ENCODE results near the gene JAKMIP2.

DNA sequence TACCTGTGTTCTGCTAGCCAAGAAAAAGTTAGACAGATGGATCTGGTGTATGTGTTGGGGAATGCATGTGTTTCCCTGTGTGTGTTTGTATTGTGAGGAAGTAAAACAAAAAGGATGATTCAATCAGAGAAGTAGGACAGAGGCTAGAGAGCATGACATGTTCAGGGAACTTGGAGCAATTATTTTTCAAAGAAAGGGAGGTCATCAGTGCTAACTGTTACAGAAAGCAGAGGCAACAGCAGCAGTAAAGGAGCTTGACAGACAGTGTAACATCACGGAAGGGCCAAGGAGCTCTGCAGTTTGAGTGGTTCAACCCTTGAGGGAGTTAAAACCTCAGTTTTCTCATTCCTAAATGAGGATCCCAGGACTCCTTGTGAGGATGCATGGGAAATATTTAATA is 35.8 kb upstream of the JAKMIP2 start:
- TF ChIP-seq, protein P1, sequence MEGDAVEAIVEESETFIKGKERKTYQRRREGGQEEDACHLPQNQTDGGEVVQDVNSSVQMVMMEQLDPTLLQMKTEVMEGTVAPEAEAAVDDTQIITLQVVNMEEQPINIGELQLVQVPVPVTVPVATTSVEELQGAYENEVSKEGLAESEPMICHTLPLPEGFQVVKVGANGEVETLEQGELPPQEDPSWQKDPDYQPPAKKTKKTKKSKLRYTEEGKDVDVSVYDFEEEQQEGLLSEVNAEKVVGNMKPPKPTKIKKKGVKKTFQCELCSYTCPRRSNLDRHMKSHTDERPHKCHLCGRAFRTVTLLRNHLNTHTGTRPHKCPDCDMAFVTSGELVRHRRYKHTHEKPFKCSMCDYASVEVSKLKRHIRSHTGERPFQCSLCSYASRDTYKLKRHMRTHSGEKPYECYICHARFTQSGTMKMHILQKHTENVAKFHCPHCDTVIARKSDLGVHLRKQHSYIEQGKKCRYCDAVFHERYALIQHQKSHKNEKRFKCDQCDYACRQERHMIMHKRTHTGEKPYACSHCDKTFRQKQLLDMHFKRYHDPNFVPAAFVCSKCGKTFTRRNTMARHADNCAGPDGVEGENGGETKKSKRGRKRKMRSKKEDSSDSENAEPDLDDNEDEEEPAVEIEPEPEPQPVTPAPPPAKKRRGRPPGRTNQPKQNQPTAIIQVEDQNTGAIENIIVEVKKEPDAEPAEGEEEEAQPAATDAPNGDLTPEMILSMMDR (IDR thresholded peaks at IDR 0.05), result no peak
- TF ChIP-seq POLR2A (IDR thresholded peaks at IDR 0.05) (no peak), POLR2AphosphoS5 (IDR thresholded peaks at IDR 0.05) (no peak), EP300 (IDR thresholded peaks at IDR 0.05) (no peak)
